Liver (tissue), 3 donors: Measurements from ENCODE around the gene CLPSL2.

Source experiments
- ATF3 ChIP-seq: IDR thresholded peaks from 2 replicates; pipeline ENCODE4 v1.6.1; 2016; ENCODE audit warnings: antibody characterized with exemption
- CTCF ChIP-seq: fragments of 150-350 bp; IDR thresholded peaks from 2 replicates; pipeline ENCODE4 v1.5.1; 2017; ENCODE audit warnings: improper control_type of control experiment, low read depth, low read length; ENCODE audit not compliant: missing input control
- EGR1 ChIP-seq, 2 donors: IDR thresholded peaks; 2 replicates each; pipeline ENCODE4 v1.6.1; 2016 to 2018; ENCODE audit warnings: antibody characterized with exemption in 2 of 2, low read depth in 2 of 2
- FOXA1 ChIP-seq: IDR thresholded peaks from 2 replicates; pipeline ENCODE4 v1.6.1; 2016; ENCODE audit warnings: antibody characterized with exemption
- GABPA ChIP-seq, 2 donors: IDR thresholded peaks in 1 of 2; conservative IDR thresholded peaks in 1 of 2; 2 replicates each; pipeline ENCODE4 v1.6.1; 2016; ENCODE audit warnings: antibody characterized with exemption in 2 of 2, mild to moderate bottlenecking in 1 of 2, moderate library complexity in 1 of 2
- MAX ChIP-seq: IDR thresholded peaks from 2 replicates; pipeline ENCODE4 v1.6.1; 2016; ENCODE audit warnings: antibody characterized with exemption
- NR2F2 ChIP-seq: IDR thresholded peaks from 2 replicates; pipeline ENCODE4 v1.6.1; 2016; ENCODE audit warnings: antibody characterized with exemption
- RAD21 ChIP-seq, 2 donors: IDR thresholded peaks; 2 replicates each; pipeline ENCODE4 v1.6.1; 2016; ENCODE audit warnings: antibody characterized with exemption in 2 of 2, mild to moderate bottlenecking in 2 of 2
- ZBTB33 ChIP-seq: IDR thresholded peaks from 2 replicates; pipeline ENCODE4 v1.6.1; 2016; ENCODE audit warnings: antibody characterized with exemption
- donor health status: healthy.
- donor health status: healthy.

GRCh38 chr6:35751594-35751993 lies 24.8 kb upstream of the CLPSL2 start:
- no peak for TF ChIP-seq ATF3
- TF ChIP-seq RAD21 (IDR thresholded peaks at IDR 0.05), result no peak
- TF ChIP-seq CTCF, result no peak
- TF ChIP-seq MAX, result no peak
- no peak for TF ChIP-seq ZBTB33
- TF ChIP-seq EGR1 (IDR thresholded peaks at IDR 0.05; ENCODE audit: low read depth in 2 of 2), result no peak
- TF ChIP-seq NR2F2, result no peak
- no peak for TF ChIP-seq GABPA (IDR thresholded peaks at IDR 0.05 in 1 of 2, conservative IDR thresholded peaks at IDR 0.05 in 1 of 2)
- TF ChIP-seq FOXA1, result no peak
